IPS-NIHi7 (cell line): ENCODE data around the gene SLC5A10.
"Not testable (repeated sequence)": the region's sequence is repeated elsewhere in the genome, so short reads cannot be mapped to it uniquely, and the experiment has no call there.

Experiments used
- DNase-seq: peaks from one replicate; pipeline ENCODE4 v3.0.0; 2012; ENCODE audit warnings: mixed read lengths; ENCODE audit errors: extremely low spot score

The SLC5A10 gene

GRCh38 chr17:18951941-18952842 lies at the start of gene SLC5A10:
TSS of gene SLC5A10 (plus strand) at chr17:18952165. CDS start at chr17:18952206, 41 bp downstream.
- DNase-seq = peak; percentile 64

- DNase-seq = no peak
Observed at GRCh38 chr17:18904482-18904881, 47.5 kb upstream of the SLC5A10 start.

DNA sequence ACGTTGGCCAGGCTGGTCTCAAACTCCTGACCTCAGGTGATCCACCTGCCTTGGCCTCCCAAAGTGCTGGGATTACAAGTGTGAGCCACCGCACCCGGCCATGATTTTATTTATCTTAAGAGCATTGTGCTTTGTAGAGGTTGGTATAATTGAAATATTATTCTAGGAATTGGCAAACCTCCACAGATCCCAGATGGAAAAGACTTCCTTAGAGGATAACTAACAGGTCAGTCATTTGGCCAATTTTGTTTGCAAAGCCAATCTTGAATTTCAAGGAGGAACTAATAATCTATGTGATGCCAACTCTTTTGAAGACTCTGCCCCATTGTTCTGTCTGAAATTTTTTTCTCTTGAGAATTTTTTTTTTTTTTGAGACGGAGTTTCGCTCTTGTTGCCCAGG lies 46.7 kb upstream of the SLC5A10 start:
- no peak for DNase-seq

DNA sequence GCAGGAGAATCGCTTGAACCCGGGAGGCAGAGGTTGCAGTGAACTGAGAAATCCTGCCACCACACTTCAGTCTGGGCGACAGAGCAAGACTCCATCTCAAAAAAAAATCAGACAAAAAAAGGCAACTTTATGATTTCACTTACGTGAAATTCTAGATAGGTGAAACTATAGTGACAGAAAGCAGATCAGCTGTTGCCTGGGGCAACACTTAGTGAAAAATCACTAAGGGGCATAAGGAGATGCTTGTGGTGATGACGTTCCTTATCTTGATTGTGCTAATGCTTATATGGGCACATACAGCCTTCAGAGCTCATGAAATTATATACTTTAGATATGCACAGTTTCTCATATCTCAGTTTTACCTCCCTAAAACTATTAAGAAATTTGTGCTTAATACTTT lies 41.6 kb upstream of the SLC5A10 start:
- DNase-seq = no peak

DNA sequence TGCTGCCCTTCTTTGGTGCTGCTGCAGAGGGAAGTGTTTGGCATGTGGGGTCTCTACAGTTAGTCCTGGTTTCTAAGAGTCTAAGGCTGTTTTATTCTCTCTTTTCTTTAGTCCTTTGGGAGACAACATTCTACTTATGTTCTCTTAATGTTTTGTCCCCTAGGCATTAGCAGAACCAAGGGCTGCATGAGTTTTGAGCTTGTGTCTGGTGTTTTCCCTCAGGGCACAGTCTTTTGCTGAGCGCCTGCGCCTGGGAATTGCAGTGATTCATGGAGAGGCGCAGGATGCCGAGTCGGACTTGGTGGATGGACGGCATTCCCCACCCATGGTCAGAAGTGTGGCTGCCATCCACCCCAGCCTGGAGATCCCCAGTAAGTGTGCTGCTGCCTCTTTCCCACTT lies 41.1 kb upstream of the SLC5A10 start:
- no peak for DNase-seq

DNA sequence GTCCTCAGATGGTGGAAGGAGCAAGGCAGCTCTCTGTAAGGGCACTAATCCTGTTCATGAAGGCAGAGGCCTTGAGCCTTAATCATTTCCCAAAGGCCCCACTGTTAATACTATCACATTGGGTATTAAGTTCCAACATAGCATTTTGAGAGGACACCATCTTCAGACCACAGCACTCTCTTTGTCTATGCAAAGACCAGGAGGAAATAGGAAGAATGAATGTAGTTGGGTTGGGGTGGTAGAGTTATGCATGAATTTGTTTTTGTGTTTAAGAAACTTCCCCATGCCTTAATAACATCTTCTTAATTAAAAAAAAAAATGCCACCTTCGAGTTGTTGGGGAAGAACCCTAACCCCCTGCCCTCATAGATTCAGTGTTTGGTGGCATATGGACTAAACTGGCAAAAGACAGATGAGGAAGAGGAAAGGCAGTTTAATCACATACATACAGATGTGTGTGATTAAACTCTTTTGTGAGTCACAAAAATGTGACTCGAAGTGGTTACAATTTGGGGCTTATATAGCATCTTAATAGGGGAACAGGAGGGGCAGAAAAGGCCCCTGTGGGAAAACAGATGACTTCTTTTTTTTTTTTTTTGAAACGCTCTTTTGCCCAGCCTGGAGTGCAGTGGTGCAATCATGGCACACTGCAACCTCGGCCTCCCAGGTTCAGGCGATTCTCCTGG lies 35.0 kb upstream of the SLC5A10 start:
- DNase-seq = no peak

DNA sequence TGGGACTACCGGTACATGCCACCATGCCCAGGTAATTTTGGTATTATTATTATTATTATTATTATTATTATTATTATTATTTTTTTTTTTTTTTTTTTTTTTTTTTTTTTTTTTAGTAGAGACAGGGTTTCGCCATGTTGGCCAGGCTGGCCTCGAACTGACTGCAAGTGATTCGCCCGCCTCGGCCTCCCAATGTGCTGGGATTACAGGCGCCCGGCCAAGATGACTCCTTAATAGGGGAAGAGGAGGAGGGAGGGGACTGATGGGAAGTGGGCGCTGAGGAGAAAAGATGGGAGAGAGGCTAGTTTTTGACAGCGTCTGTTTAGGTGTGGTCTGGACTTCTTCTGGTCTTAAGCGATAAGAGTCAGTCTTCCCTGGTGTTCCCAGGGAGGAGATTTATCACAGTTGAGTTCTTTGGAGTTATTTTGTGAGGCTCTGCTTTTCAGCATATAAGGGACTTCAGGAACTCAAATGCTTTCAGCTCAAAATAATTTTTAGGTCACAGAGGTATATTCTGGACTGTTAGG lies 34.4 kb upstream of the SLC5A10 start:
- DNase-seq = no peak

- no peak for DNase-seq
Observed at GRCh38 chr17:18919963-18920362, 32.0 kb upstream of the SLC5A10 start.

DNA sequence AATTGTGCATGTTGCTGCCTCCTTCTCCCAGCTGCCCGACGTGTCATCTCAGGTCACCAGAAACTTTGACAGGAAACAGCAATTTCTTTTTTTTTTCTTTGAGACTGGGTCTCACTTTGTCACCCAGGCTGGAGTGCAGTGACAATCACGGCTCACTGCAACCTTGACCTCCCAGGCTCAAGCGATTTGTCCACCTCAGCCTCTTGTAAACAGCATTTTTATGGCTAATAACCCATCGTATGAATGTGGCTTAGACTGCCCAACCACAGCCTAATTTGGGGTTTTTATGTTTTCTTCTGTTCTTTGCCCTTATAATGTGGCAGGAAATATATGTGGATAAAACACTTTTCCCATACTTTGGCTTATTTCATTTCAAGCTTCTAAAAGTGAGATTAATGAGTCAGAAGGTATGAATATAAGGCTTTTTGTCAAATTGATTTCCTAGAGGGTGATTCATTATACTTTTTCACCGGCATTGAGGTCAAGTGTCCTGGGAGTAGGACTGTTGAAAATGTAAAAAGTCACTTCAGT lies 31.0 kb upstream of the SLC5A10 start:
- DNase-seq = no peak

DNA sequence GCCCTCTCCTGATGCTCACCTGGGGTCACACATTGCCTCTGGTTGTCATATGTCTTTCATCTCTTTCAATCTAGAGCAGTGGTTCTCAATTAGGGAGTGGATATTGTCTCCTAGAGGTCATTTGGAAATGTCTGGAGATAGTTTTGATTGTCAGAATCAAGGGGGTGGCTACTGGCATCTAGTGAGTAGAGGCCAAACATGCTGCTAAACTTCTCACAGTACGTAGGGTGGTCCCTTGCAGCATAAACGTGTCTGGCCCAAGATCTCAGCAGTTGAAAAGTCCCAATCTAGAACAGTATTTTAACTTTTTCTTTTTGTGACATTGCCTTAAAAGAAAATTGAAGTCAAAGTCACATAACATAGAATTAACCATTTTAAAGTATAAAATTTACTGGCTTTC lies 30.5 kb upstream of the SLC5A10 start:
- DNase-seq = no peak

DNA sequence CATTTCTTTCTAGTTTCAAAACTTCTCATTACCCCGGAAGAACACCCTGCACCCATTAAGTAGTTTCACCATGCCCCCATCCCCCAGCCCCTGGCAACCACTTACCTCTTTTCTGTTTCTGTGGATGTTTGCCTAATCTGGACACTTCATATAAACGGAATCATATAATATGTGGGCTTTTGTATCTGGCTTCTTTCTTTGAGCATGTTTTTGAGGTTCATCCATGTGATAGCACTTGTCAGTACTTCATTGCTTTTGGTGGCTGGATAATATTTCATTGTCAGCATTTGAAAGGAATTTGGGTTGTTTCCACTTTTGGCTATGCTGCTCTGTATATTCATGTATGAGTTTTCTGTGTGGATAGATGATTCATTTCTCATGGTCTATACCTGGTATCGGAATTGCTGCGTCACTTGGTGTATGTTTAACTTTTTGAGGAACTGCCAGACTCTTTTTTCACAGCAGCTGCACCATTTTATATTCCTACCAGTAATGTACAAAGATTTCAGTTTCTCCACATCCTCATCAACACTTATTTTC lies 30.0 kb upstream of the SLC5A10 start:
- no peak for DNase-seq

DNA sequence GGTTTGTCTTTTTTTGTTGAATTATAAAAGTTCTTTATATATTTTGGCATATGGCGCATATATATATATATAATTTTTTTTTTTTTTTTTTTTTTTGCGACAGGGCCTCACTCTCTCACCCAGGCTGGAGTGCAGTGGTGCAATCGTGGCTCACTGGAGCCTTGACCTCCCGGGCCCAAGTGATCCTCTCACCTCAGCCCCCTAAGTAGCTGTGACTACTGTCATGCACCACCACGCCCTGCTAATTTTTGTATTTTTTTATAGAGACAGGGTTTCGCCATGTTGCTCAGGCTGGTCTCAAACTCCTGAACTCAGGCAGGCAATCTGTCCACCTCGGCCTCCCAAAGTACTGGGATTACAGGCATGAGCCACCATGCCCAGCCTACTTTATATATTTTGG lies 29.4 kb upstream of the SLC5A10 start:
- DNase-seq = not testable (repeated sequence)

DNA sequence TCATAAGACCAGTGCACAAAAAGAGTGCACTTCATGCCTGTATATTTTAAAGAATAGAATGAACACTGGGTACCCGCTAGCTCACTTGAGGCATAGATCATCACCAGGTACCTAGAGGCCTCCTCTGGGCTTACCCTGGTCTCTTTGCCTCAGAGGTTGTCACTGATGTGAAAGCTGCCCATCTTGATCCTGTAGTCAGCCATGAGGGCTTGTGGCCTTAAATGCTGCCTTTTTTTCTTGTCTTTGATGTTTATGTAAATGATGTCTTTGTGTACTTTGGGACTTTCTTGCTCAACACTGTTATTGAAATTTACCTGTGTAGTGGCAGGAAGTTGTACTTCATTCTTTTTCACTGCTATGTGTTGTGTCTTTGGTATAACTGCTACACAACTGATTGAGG lies 26.8 kb upstream of the SLC5A10 start:
- no peak for DNase-seq

DNA sequence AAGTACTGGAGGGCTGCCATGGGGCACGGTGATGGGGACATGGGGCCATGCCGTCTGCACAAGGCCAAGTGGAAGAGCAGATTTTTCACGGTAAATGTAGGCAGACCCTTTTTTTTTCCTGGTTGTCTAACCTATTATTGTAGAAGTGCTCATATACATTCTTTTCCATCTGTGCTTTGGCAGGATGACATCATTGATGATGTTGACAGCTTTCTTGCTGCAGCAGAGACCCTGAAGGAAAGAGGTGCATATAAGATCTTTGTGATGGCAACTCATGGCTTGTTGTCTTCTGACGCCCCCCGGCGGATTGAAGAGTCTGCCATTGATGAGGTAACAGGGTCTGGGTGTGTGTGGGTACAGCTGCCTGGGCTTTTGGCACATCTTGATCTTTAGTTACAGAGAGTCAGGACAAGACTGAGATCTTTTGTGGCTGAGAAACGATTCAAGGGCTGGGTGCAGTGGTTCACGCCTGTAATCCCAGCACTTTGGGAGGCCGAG lies 23.3 kb upstream of the SLC5A10 start:
- no peak for DNase-seq

DNA sequence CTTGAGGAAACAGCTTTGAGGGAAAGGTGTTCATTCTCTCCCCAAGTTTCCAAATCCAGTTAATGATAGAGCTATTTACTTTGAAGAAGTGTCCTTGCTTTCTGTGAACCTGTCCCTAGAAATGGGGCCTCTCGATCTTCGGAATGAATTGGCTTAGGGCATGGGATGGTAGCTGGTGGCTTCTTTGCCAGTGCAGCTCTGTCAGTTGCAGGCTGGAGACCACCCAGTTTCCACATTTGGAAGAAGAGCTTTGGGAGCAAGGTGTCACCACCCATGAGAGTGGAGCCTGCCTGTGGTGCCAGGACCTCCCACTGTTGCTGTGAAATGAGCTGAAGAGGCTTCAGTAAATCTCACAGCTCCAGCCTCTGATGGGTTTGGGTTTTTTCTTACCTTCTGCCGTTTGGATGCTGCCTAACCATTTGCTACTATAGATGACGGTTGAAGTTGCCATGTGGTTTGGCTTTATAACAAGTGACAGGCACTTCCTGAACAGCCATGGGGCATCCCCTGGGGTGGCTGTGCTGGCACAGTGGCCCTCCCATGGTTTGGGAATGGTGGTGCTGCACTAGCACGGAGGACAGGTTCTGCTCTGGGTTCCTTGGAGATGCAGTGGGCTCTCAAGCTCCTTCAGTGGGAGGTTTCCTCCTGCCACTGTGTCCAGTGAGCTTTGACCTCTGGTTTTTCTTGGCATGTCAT lies 19.5 kb upstream of the SLC5A10 start:
- DNase-seq = no peak

GRCh38 chr17:18933102-18934058 lies 18.6 kb upstream of the SLC5A10 start:
- no peak for DNase-seq

- DNase-seq = no peak
Observed at GRCh38 chr17:18937981-18938691, 13.8 kb upstream of the SLC5A10 start.

- DNase-seq = no peak
Observed at GRCh38 chr17:18938692-18939023, 13.3 kb upstream of the SLC5A10 start.

- no peak for DNase-seq
Observed at GRCh38 chr17:18944646-18945045, 7.3 kb upstream of the SLC5A10 start.

- DNase-seq = peak; percentile 17
Observed at GRCh38 chr17:18946536-18946935, 5.4 kb upstream of the SLC5A10 start.
